Skin epidermis (tissue), 12 donors: ENCODE data around the gene FXYD6.

Source experiments
- H3K27ac ChIP-seq, 21 experiments: fragments of 200-600 bp; sonication (generic) in 11 of 21; one replicate each; pipeline ENCODE4 v1.5.0; 2020; ENCODE audit warnings: mild to moderate bottlenecking in 3 of 21, inconsistent platforms in 2 of 21, moderate library complexity in 2 of 21
- H3K4me3 ChIP-seq, 7 experiments: fragments of 200-600 bp; sonication (generic) in 2 of 7; one replicate each; pipeline ENCODE4 v1.5.0; 2020; ENCODE audit warnings: inconsistent platforms in 2 of 7, mild to moderate bottlenecking in 2 of 7, moderate library complexity in 1 of 7

The FXYD6 gene

GRCh38 chr11:117892651-117893050 is 16.2 kb upstream of the FXYD6 start:
- H3K4me3 ChIP-seq, result no peak overlapping the region
- H3K27ac ChIP-seq, result no peak overlapping the region

DNA sequence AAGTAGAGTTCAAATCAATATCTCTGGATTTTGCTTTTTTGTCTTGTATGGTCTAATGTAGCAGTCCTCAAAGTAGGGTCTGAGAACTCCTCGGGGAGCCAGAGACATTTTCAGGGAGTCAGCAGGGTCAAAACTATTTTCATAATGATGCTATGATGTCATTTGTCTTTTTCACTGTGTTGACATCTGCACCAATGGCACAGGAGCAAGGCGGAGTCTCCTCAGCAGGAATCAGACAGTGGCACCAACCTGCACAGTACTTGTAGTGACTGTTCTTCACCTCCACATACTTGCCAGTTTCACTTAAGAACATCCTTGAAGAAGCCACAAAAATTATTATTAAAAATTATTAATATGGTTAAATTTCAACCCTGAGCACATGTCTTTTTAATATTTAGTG is 14.9 kb upstream of the FXYD6 start:
- Histone ChIP-seq H3K27ac (no peak overlapping the region), H3K4me3 (no peak overlapping the region)

DNA sequence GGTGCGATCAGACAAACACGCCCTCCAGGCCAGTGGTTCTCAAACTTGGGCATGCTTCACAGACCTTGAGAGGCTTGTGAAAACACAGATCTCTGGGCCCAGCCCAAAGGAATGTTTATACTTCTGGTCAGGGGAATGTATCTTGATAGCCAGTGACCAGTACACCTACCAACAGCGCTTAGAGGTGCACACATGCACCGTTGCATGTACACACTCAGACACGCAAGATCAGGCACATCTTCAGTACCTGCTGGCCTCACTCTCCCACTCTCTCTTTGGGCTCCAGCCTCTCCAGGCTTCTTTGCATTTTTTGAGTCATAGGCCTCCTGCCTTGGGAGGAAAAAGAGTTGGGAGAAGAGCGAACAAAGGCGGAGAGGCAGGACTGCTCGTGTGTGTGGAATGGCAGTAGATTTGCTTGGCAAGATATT is 11.7 kb upstream of the FXYD6 start:
- no peak overlapping the region for H3K27ac ChIP-seq
- no peak overlapping the region for H3K4me3 ChIP-seq

DNA sequence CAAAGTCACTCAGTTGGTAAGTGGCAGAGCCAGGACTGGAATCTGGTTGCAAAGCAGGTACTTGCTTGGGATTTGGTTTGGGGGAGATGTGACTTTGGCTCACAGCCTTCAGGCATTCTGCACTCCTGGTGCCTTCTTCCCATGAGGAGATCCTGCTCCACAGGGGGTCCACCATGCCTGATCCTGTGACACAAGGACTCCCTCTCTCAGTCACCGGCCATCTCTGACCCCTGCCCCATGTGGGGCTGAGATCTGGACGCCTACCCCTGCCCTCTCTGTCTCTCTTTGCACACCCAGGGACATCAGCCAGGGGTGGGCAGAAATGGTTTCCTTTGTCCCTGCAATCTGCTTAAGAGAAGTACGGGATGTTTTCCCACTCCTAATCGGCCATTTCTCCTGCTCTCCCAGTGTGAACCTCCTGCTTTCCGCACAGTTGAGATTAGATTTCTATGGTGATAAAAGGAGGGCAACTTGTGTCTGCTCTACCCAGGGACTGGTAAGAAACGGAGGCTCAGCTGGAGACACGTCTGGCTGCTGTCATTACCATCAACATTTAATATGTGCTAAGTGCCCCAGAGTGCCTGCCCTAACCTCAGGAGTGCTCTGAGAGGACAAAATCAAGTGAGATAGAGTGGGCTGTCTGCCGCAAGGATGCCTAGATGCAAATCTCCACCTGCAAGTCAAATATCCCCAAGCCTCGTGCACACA is 11.1 kb upstream of the FXYD6 start:
- H3K27ac ChIP-seq, result no peak overlapping the region
- no peak overlapping the region for H3K4me3 ChIP-seq

GRCh38 chr11:117885777-117886176 is 9.3 kb upstream of the FXYD6 start:
- H3K27ac ChIP-seq, result peak overlapping the region in 6 of 21 experiments; percentile 3 to 61 (median 22)

GRCh38 chr11:117884994-117885393 is 8.5 kb upstream of the FXYD6 start:
- no peak overlapping the region for H3K4me3 ChIP-seq
- peak overlapping the region in 4 of 21 experiments; percentile 8 to 61 (median 17) for H3K27ac ChIP-seq

More at GRCh38 chr11:117885777-117886176, 9.3 kb upstream of the FXYD6 start:
- no peak overlapping the region for H3K4me3 ChIP-seq

- Histone ChIP-seq H3K27ac (no peak overlapping the region), H3K4me3 (no peak overlapping the region)
These were observed 6.6 kb upstream of the FXYD6 start for GRCh38 chr11:117883063-117883462.

GRCh38 chr11:117882311-117882905 is 6.0 kb upstream of the FXYD6 start:
- H3K4me3 ChIP-seq, result no peak overlapping the region
- no peak overlapping the region for H3K27ac ChIP-seq

DNA sequence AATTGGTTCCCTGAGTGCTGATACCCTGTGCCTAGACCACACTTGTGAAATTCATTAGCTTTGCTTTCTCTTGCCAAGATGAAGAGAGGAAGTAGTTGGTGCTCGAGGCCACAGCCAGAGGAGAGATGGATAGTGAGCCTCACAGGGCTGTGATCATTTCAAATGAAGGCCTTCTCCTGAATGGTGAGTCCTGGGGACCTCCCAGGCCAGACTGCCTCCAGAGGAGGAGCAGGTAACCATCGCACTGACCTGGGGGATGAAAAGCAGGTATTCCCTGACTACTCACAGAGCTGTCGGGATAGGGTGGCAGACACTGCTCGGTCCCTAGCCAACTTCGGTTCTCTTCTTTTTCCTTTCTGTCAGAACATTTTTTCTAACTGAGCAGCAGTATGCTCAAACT is 4.8 kb upstream of the FXYD6 start:
- Histone ChIP-seq H3K4me3 (no peak overlapping the region), H3K27ac (no peak overlapping the region)

DNA sequence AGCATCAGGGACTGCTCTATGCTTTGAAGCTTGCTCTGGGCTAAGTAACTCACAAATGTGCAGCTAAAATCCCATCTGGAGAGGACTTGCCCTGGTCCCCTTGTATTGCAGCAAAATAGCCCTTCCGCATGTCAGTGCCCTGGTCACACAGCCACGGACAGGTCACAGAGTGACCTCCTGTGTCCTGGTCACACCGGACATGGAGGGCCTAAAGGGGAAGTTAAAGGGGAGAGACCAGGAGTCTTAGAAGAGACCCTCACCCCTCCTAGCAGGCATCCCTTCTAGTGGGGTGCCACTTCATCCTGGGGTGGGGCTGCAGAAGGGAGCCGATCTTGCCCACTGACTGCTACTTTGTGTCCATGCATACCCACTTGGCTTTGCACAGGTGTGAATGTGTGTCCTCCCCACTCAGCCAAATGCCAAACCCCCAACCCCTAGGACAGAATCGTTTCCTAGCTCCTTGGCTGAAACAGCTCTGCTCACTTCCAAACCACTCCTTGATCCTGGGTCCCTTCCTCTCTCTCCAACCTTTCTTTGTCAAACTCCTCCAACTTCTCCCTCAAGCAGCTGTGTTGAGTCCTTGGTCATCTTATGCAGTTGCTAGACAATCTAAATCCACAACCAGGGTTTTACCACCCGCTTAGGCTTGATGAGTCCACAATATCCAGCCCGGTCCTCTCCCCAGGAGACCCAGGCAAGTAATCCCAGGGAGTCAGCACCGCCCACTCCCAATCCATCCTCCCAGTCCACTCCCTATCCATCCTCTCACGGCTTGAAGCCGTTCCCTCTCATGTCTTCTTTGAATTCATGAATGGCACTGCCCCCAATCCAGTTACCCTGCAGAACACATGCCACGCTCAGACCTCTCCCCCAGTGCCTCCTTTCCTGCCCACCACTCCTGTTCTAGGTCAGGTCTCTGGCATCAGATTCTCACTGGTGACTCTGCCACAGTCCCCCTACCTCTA is 3.3 kb upstream of the FXYD6 start:
- Histone ChIP-seq H3K4me3 (no peak overlapping the region), H3K27ac (no peak overlapping the region)

GRCh38 chr11:117878939-117879475 is 2.5 kb upstream of the FXYD6 start:
- Histone ChIP-seq H3K27ac (no peak overlapping the region), H3K4me3 (no peak overlapping the region)

- Histone ChIP-seq H3K27ac (no peak overlapping the region), H3K4me3 (no peak overlapping the region)
These were observed 2.0 kb upstream of the FXYD6 start for GRCh38 chr11:117878314-117878938.

GRCh38 chr11:117877120-117877784 is 794 bp upstream of the FXYD6 start:
- H3K4me3 ChIP-seq, result peak overlapping the region; percentile 28 to 55 (median 43)

GRCh38 chr11:117876059-117876340 is 458 bp downstream of the FXYD6 start:
- H3K27ac ChIP-seq, result peak overlapping the region in 5 of 21 experiments; percentile 5 to 62 (median 50)
- H3K4me3 ChIP-seq, result peak overlapping the region; percentile 28 to 55 (median 43)

More at GRCh38 chr11:117877120-117877784, 794 bp upstream of the FXYD6 start:
- H3K27ac ChIP-seq, result peak overlapping the region in 1 of 21 experiments; percentile 3

DNA sequence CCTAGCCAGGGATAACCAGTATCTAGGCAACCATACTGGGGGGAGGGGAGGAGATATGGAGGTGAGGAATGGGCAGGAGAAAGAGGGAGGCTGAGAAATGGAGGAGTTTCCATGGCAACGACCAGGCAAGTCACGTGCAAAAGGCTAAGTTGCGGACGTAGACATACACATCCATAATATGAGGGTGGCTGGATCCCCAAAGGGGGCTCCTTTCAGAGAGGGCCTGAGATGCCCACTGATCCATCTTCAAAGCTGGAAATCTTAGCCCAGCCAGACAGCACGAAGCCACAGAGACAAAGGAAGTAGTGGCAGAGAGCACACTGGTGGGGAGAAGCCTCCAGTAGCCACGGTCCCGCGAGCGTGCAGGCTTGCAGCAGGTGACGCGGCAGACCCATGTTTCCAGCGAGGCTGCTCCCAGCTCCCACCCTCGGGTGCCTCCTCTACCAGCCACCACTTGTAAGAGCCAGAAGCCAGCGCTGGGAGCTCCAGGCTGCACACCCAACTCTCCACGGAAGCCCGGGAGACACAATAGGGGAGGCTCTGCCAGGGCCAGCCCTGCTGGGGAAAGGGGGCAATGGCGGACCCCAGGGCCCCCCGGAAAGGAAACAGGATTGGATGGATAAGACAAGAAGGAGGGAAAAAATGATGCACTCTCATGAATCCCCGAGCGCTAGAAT is 938 bp downstream of the FXYD6 start:
- Histone ChIP-seq H3K27ac (no peak overlapping the region), H3K4me3 (peak overlapping the region; percentile 28 to 55 (median 43))

DNA sequence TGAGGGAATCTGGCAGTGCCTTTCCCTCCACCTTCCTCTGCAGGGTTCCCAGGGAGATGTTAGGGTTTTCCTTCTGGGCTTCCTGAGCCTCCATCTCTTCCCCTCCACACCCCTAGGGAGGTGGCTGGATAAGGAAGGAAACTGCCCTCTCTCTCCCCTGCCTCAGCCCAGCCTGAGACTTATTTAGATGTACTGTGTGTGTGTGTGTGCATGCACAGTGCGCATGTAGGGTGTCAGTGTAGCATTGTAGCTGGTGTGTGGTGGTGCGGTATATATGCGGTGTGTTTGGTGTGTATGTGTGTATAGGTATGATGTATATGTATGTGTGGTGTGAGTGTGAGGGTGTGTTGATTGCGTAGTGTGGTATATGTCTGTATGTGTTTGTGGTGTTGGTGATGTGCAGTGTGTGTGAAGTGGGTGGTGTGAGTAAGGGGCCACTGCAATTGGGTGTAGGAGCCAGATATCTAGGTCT is 1.5 kb downstream of the FXYD6 start:
- Histone ChIP-seq H3K27ac (no peak overlapping the region), H3K4me3 (no peak overlapping the region)

DNA sequence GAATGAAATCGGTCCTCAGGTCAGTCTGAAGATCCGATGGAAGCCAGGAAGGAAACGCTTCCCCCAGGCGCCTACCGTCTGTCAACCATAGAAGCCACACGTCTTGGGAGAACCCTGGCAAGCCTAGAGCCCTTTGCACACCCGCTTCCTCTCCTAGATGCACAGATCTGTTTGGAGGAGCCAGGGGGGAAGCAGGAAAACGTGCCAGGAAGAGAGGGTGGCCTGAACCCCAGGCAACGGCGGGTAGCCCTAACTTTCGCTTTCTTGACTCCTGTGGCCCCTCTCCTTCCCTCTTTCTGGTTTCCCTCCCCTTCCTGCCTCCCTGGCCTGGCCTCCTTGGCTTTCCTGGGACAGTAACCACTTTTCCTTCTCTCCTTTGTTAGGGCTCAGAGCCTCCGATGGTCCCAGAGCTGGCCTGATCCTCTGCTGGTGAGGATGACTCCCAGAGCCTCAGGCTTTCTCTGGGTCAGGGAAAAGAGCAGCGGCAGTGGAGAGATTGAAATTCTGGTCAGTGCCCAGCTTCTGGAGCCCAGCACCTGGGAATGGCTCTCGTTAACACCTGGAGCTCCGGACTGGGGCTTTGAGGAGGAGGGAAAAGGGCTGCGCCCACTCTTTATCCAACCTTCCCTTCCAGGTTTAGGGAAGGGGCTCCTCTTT is 2.1 kb downstream of the FXYD6 start:
- Histone ChIP-seq H3K27ac (no peak overlapping the region), H3K4me3 (no peak overlapping the region)

GRCh38 chr11:117873828-117874125 is 2.7 kb downstream of the FXYD6 start:
- no peak overlapping the region for H3K27ac ChIP-seq
- no peak overlapping the region for H3K4me3 ChIP-seq
